NT2/D1 (cell line): Measurements from ENCODE around the gene RPL12.

ENCODE experiments used
- DNase-seq: peaks from one replicate; pipeline ENCODE4 v3.0.0-alpha.2; 2011; ENCODE audit warnings: low read depth, low spot score
- H3K27me3 ChIP-seq: 2 replicates; pipeline ENCODE4 v1.6.0; 2011; ENCODE audit warnings: mild to moderate bottlenecking; ENCODE audit not compliant: insufficient read length, insufficient read depth
- H3K36me3 ChIP-seq: 2 replicates; pipeline ENCODE4 v1.6.1; 2011; ENCODE audit warnings: mild to moderate bottlenecking, low read length, mixed read lengths; ENCODE audit not compliant: insufficient read depth, insufficient read length
- H3K4me1 ChIP-seq: 2 replicates; pipeline ENCODE4 v1.5.1; 2011; ENCODE audit not compliant: insufficient read depth, insufficient read length
- H3K4me3 ChIP-seq: 2 replicates; pipeline ENCODE4 v1.5.1; 2011; ENCODE audit warnings: low read depth; ENCODE audit not compliant: insufficient read length
- H3K9ac ChIP-seq: 2 replicates; pipeline ENCODE4 v1.6.0; 2011; ENCODE audit warnings: low read depth; ENCODE audit not compliant: insufficient read length
- H3K9me3 ChIP-seq: 2 replicates; pipeline ENCODE4 v1.5.1; 2011; ENCODE audit warnings: mild to moderate bottlenecking, low read length; ENCODE audit not compliant: insufficient read depth
- SUZ12 ChIP-seq: IDR thresholded peaks from 2 replicates; pipeline ENCODE4 v1.6.1; 2011; ENCODE audit not compliant: insufficient read length, insufficient read depth; ENCODE audit errors: extremely low read depth
- YY1 ChIP-seq: IDR thresholded peaks from 2 replicates; pipeline ENCODE4 v1.6.1; 2011; ENCODE audit not compliant: insufficient read length, insufficient read depth
- ZNF274 ChIP-seq: IDR thresholded peaks from 2 replicates; pipeline ENCODE4 v1.6.1; 2011; ENCODE audit warnings: mild to moderate bottlenecking, low read depth, low read length

RPL12 gene

GRCh38 chr9:127446713-127447415, 4.3 kb downstream of the RPL12 start:
- Histone ChIP-seq H3K9me3 (peaks cover 21% of the 10 kb centered on the region), H3K4me3 (no peak overlapping the region), H3K27me3 (no peaks in the 10 kb centered on the region), H3K4me1 (peaks cover 4% of the 10 kb centered on the region), H3K36me3 (peaks cover 86% of the 10 kb centered on the region), H3K9ac (no peak overlapping the region)
- TF ChIP-seq SUZ12, result no peak
- TF ChIP-seq YY1, result no peak
- TF ChIP-seq ZNF274, result no peak
- DNase-seq, result no peak

GRCh38 chr9:127445851-127446712, 5.1 kb downstream of the RPL12 start:
- no peaks in the 10 kb centered on the region for H3K27me3 ChIP-seq
- DNase-seq, result no peak
- peaks cover 90% of the 10 kb centered on the region for H3K36me3 ChIP-seq
- H3K9ac ChIP-seq, result no peak overlapping the region
- TF ChIP-seq SUZ12 (no peak), ZNF274 (no peak), YY1 (no peak)
- H3K9me3 ChIP-seq, result peaks cover 21% of the 10 kb centered on the region
- peaks cover 4% of the 10 kb centered on the region for H3K4me1 ChIP-seq
- H3K4me3 ChIP-seq, result no peak overlapping the region

- no peaks in the 10 kb centered on the region for H3K27me3 ChIP-seq
- TF ChIP-seq ZNF274 (peak; percentile 59; the same call in 1 of the 2 replicates), YY1 (no peak)
- H3K9me3 ChIP-seq, result peaks cover 21% of the 10 kb centered on the region
- H3K4me3 ChIP-seq, result no peak overlapping the region
- DNase-seq, result no peak
- no peak overlapping the region for H3K9ac ChIP-seq
- H3K4me1 ChIP-seq, result peaks cover 4% of the 10 kb centered on the region
- H3K36me3 ChIP-seq, result peaks cover 90% of the 10 kb centered on the region
These were observed 6.0 kb downstream of the RPL12 start for GRCh38 chr9:127444921-127445850.

DNA sequence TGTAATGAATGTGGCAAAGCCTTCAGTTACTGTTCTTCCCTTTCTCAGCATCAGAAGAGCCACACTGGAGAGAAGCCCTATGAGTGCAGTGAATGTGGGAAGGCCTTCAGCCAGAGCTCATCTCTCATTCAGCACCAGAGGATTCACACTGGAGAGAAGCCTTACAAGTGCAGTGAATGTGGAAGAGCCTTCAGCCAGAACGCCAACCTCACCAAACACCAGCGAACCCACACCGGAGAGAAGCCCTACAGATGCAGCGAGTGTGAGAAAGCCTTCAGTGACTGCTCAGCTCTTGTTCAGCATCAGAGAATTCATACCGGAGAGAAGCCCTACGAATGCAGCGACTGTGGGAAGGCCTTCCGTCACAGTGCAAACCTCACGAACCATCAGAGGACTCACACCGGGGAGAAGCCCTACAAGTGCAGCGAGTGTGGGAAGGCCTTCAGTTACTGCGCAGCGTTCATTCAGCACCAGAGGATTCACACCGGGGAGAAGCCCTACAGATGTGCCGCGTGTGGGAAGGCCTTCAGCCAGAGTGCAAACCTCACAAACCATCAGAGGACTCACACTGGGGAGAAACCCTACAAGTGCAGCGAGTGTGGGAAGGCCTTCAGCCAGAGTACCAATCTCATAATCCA, 6.8 kb downstream of the RPL12 start:
- peaks cover 4% of the 10 kb centered on the region for H3K4me1 ChIP-seq
- peaks cover 87% of the 10 kb centered on the region for H3K36me3 ChIP-seq
- TF ChIP-seq SUZ12, result no peak
- TF ChIP-seq YY1, result no peak
- TF ChIP-seq ZNF274, result peak; percentile 93
- H3K9me3 ChIP-seq, result peaks cover 21% of the 10 kb centered on the region
- H3K4me3 ChIP-seq, result no peak overlapping the region
- H3K9ac ChIP-seq, result no peak overlapping the region
- no peak for DNase-seq
- no peaks in the 10 kb centered on the region for H3K27me3 ChIP-seq

DNA sequence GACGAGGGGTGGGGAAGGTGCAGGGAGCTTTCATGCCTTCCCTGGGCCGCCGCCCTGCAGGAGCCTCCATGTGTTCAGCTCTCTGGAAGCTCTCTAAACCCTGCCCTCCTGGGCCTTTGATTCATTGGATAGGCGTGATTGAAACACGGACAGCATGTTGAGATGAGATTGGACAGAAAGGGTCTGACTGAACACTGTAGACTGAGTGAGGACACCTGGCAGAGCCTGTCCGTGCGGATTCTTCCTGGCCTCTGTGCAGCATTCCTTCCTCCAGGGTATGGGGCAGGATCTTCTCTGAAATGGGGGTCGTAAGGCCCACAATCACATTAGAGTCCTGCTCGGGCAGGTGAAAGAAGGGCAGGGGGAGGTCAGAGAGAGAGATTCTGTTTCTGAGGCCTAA, 12.8 kb downstream of the RPL12 start:
- Histone ChIP-seq H3K27me3 (no peaks in the 10 kb centered on the region), H3K9ac (no peak overlapping the region), H3K4me3 (no peak overlapping the region), H3K9me3 (no peaks in the 10 kb centered on the region; the same call in 1 of the 2 replicates), H3K4me1 (no peaks in the 10 kb centered on the region), H3K36me3 (peaks cover 87% of the 10 kb centered on the region)
- no peak for TF ChIP-seq ZNF274
- TF ChIP-seq YY1, result no peak
- no peak for TF ChIP-seq SUZ12
- DNase-seq, result no peak

DNA sequence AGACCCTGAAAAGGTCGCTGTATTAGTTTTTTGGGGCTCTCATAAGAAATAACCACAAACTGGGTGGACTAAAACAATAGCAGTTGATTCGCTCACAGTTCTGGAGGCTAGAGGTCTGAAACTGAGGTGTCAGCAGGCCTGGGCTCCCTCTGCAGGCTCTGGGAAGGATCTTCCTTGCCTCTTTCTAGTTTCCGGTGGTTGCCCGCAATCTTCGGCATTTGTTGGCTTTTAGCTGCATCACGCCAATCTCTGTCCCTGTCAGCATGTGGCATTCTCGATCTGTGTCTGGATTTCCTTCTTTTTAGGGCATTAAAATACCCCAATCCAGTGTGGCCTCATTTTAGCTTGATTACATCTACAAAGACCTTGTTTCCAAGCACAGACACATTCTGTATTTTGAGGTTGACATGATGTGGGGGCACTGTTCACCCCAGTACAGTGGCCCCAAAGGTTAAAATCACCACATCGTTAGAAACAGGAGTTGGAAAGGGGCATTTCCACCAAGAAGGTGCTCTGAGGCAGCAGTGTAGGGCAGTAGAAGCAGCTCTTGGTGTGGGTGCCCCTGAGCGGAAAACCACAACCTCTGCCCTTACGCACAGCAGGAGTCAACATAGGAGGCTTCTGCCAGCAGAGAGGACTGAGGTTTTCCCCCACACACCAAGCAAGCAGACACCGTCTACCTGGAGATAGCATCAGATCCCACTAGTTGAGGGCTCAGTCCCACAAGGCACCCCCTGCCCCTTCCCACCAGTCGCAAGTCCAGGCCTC, 13.5 kb downstream of the RPL12 start:
- H3K36me3 ChIP-seq, result peaks cover 87% of the 10 kb centered on the region
- H3K27me3 ChIP-seq, result no peaks in the 10 kb centered on the region
- no peak overlapping the region for H3K4me3 ChIP-seq
- H3K9ac ChIP-seq, result no peak overlapping the region
- no peaks in the 10 kb centered on the region; the same call in 1 of the 2 replicates for H3K9me3 ChIP-seq
- TF ChIP-seq YY1 (no peak), SUZ12 (no peak), ZNF274 (no peak)
- no peaks in the 10 kb centered on the region for H3K4me1 ChIP-seq
- no peak for DNase-seq
